ENCODE results near the gene KIAA0586. TPM values are rescaled to one million over a fixed set of nuclear protein-coding genes. Genes with fewer than 3 reads are reported as not detected.
"Not testable (repeated sequence)": the region's sequence is repeated elsewhere in the genome, so short reads cannot be mapped to it uniquely, and the experiment has no call there.

KIAA0586 gene
- total and polyA plus RNA-seq, 4 donors = 17.1 to 23.5 (median 20.2) TPM

DNA sequence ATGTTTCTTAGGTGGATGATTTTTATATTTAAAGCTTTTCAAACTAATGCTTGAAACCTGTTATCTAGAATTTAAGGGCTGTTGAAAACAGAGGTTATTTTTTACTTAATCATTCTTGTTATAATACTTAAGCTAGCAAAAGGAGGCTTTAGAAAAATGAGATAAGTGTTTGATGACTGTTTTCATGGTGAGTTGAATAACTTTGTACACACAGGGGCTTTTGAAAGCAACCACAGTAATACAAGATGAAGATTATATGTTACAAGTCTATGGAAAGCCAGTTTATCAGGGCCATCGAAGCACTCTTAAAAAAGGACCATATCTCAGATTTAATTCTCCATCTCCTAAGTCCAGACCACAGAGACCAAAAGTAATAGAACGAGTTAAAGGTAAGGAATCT, 33.3 kb downstream of the KIAA0586 start:
- H3K9me3 ChIP-seq (ENCODE audit: control insufficient read depth, insufficient read depth, low read length) = no peaks in the 10 kb centered on the region
- H3K4me3 ChIP-seq (ENCODE audit: low read depth, low read length) = no peak overlapping the region
- no peaks in the 10 kb centered on the region for H3K27me3 ChIP-seq (ENCODE audit: control insufficient read depth, insufficient read depth, low read length)
- H3K4me1 ChIP-seq (ENCODE audit: control insufficient read depth, insufficient read depth, low read length) = no peaks in the 10 kb centered on the region
- H3K27ac ChIP-seq (ENCODE audit: low read depth, low read length) = no peak overlapping the region
- no CpG with 5 or more reads among the region's 2 CpGs for WGBS (ENCODE audit: insufficient coverage)
- peaks cover 2% of the 10 kb centered on the region for H3K36me3 ChIP-seq (ENCODE audit: control insufficient read depth, insufficient read depth, low read length)
- DNase-seq (ENCODE audit: low read depth in 4 of 6, low spot score in 6 of 6) = no peak

DNA sequence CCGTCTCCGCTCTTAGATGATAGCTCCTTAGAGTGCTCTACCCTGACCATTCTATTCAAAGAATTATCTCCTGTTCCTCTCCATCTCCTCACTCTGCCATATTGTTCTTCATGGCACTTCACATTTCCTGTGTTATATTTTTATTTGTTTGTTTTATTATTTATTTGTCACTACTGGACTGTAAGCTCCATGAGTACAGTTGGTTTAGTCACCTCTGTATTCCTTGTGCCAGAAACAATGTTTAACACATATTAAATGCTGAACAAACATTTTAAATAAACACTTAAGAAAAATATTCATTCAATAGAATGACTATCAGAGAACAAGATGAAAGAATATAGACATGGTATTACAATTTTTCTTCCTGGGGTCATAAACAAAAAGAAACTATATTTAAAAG, 35.6 kb downstream of the KIAA0586 start:
- DNase-seq (ENCODE audit: low read depth in 4 of 6, low spot score in 6 of 6) = no peak
- Histone ChIP-seq H3K4me1 (ENCODE audit: control insufficient read depth, insufficient read depth, low read length) (no peaks in the 10 kb centered on the region), H3K27ac (ENCODE audit: low read depth, low read length) (no peak overlapping the region), H3K4me3 (ENCODE audit: low read depth, low read length) (no peak overlapping the region), H3K27me3 (ENCODE audit: control insufficient read depth, insufficient read depth, low read length) (no peaks in the 10 kb centered on the region), H3K9me3 (ENCODE audit: control insufficient read depth, insufficient read depth, low read length) (no peaks in the 10 kb centered on the region), H3K36me3 (ENCODE audit: control insufficient read depth, insufficient read depth, low read length) (peaks cover 2% of the 10 kb centered on the region)
- 100% methylated on average over 2 of the region's 2 CpGs for WGBS (ENCODE audit: insufficient coverage)

DNA sequence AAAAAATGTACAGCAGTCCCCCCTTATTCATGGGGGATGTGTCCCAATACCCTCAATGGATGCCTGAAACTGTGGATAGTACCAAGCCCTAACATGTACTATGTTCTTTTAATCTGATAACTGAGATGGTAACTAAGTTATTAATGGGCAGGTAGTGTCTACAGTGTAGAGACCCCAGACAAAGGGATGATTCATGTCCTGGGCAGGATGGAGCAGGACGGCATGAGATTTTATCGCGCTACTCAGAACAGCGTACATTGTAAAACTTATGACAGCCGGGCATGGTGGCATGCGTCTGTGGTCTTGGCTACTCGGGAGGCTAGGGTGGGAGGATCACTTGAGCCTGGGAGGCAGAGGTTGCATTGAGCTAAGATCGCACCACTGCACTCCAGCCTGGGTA, 37.1 kb downstream of the KIAA0586 start:
- no peaks in the 10 kb centered on the region for H3K27me3 ChIP-seq (ENCODE audit: control insufficient read depth, insufficient read depth, low read length)
- WGBS (ENCODE audit: insufficient coverage) = 94% methylated on average over 6 of the region's 8 CpGs
- H3K36me3 ChIP-seq (ENCODE audit: control insufficient read depth, insufficient read depth, low read length) = peaks cover 2% of the 10 kb centered on the region
- no peak overlapping the region for H3K27ac ChIP-seq (ENCODE audit: low read depth, low read length)
- no peak for DNase-seq (ENCODE audit: low read depth in 4 of 6, low spot score in 6 of 6)
- no peaks in the 10 kb centered on the region for H3K4me1 ChIP-seq (ENCODE audit: control insufficient read depth, insufficient read depth, low read length)
- H3K9me3 ChIP-seq (ENCODE audit: control insufficient read depth, insufficient read depth, low read length) = no peaks in the 10 kb centered on the region
- H3K4me3 ChIP-seq (ENCODE audit: low read depth, low read length) = no peak overlapping the region

DNA sequence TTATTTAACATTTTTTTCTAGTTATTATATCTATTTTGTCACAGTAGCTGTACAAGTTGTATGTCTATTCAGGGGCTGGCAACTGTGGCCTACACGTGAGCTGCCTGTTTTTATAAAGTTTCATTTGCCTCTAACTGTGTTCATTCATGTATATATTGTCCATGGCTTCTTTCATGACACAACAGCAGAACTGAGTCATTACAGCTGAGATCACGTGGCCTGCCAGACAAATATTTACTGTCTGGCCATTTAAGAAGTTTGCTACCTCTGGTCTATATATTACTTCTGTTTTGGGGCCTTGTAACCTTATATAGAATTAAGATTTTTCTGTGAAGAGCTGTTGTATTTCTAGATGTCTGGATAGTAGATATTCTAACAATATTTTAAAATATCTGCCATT, 37.9 kb downstream of the KIAA0586 start:
- Histone ChIP-seq H3K36me3 (ENCODE audit: control insufficient read depth, insufficient read depth, low read length) (peaks cover 2% of the 10 kb centered on the region), H3K27ac (ENCODE audit: low read depth, low read length) (no peak overlapping the region), H3K9me3 (ENCODE audit: control insufficient read depth, insufficient read depth, low read length) (no peaks in the 10 kb centered on the region), H3K4me1 (ENCODE audit: control insufficient read depth, insufficient read depth, low read length) (no peaks in the 10 kb centered on the region), H3K27me3 (ENCODE audit: control insufficient read depth, insufficient read depth, low read length) (no peaks in the 10 kb centered on the region), H3K4me3 (ENCODE audit: low read depth, low read length) (no peak overlapping the region)
- WGBS (ENCODE audit: insufficient coverage) = no CpG with 5 or more reads among the region's 2 CpGs
- DNase-seq (ENCODE audit: low read depth in 4 of 6, low spot score in 6 of 6) = no peak

DNA sequence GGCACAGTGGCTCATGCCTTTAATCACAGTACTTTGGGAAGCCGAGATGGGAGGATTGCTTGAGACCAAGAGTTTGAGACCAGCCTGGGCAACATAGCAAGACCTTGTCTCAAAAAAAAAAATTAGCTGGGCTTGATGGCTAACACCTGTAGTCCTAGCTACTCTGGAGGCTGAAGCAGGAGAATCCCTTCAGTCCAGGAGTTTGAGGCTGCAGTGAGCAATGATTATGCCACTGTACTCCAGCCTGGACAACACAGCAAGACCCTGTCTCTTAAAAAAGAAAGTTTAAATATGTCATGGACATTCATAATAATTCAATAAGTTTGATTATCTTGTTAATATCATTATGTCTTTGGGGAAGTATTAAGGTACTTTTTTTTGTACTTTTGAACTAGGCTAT, 38.9 kb downstream of the KIAA0586 start:
- no peak for DNase-seq (ENCODE audit: low read depth in 4 of 6, low spot score in 6 of 6)
- 100% methylated on average over 1 of the region's 1 CpG for WGBS (ENCODE audit: insufficient coverage)
- no peaks in the 10 kb centered on the region for H3K27me3 ChIP-seq (ENCODE audit: control insufficient read depth, insufficient read depth, low read length)
- no peaks in the 10 kb centered on the region for H3K9me3 ChIP-seq (ENCODE audit: control insufficient read depth, insufficient read depth, low read length)
- H3K36me3 ChIP-seq (ENCODE audit: control insufficient read depth, insufficient read depth, low read length) = no peaks in the 10 kb centered on the region
- no peak overlapping the region for H3K4me3 ChIP-seq (ENCODE audit: low read depth, low read length)
- H3K27ac ChIP-seq (ENCODE audit: low read depth, low read length) = no peak overlapping the region
- no peaks in the 10 kb centered on the region for H3K4me1 ChIP-seq (ENCODE audit: control insufficient read depth, insufficient read depth, low read length)

DNA sequence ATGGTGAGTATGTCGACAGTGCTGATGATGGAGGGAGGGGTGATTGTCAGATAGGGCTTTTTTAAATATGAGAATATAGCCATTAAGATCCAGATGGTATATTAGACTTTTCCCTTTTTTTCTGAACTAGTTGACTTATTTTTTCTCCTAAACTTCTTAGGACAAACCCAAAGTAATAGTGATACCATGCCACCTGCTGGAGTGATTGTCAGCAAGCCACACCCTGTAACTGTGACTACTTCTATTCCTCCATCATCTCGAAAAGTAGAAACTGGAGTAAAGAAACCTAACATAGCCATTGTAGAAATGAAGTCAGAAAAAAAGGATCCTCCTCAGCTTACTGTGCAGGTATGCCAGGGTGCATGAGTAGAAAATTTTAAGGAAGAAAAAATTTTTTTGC, 40.1 kb downstream of the KIAA0586 start:
- no CpG with 5 or more reads among the region's 2 CpGs for WGBS (ENCODE audit: insufficient coverage)
- no peak overlapping the region for H3K4me3 ChIP-seq (ENCODE audit: low read depth, low read length)
- H3K36me3 ChIP-seq (ENCODE audit: control insufficient read depth, insufficient read depth, low read length) = no peaks in the 10 kb centered on the region
- no peaks in the 10 kb centered on the region for H3K27me3 ChIP-seq (ENCODE audit: control insufficient read depth, insufficient read depth, low read length)
- H3K9me3 ChIP-seq (ENCODE audit: control insufficient read depth, insufficient read depth, low read length) = no peaks in the 10 kb centered on the region
- no peaks in the 10 kb centered on the region for H3K4me1 ChIP-seq (ENCODE audit: control insufficient read depth, insufficient read depth, low read length)
- no peak overlapping the region for H3K27ac ChIP-seq (ENCODE audit: low read depth, low read length)
- no peak for DNase-seq (ENCODE audit: low read depth in 4 of 6, low spot score in 6 of 6)

DNA sequence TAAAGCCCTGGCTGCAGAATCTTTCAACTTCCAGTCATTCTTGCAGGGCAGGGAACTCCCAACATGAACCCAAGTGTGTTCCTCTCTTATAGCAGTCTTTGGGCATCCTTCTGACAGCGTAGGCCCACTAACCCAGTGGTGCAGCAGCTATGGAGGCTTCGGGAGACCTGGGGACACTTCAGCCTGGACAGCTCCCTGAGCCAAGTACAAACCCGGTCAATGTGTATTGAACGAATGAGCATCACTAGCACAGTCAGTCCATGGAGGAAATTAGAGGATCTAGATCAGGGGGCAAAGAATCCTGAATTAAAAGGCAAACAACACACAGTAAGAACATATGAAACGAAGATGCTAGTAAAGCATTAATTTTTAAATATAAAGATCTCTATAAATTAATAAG, 41.8 kb downstream of the KIAA0586 start:
- H3K4me3 ChIP-seq (ENCODE audit: low read depth, low read length) = no peak overlapping the region
- 73% methylated on average over 2 of the region's 5 CpGs for WGBS (ENCODE audit: insufficient coverage)
- H3K27me3 ChIP-seq (ENCODE audit: control insufficient read depth, insufficient read depth, low read length) = no peaks in the 10 kb centered on the region
- no peak for DNase-seq (ENCODE audit: low read depth in 4 of 6, low spot score in 6 of 6)
- no peaks in the 10 kb centered on the region for H3K36me3 ChIP-seq (ENCODE audit: control insufficient read depth, insufficient read depth, low read length)
- H3K9me3 ChIP-seq (ENCODE audit: control insufficient read depth, insufficient read depth, low read length) = no peaks in the 10 kb centered on the region
- no peaks in the 10 kb centered on the region for H3K4me1 ChIP-seq (ENCODE audit: control insufficient read depth, insufficient read depth, low read length)
- H3K27ac ChIP-seq (ENCODE audit: low read depth, low read length) = no peak overlapping the region

DNA sequence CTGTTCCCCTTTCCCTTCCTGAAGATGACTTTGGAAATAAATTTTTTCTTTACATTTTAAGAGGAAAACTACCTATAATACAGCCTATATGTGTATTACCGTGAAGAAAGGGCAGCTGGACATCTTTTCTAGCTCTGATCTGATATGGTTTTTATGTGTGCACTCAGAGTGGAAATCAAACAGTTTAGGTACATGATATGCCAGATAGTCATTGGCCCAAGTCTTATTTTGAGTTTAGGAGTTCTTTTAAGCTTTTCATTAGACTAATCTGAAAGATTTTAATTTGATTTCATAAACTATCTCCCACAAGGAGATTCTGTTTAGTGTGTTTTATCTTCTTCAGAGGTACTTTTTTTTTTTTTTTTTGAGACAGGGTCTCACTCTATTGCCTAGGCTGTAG, 48.8 kb downstream of the KIAA0586 start:
- H3K36me3 ChIP-seq (ENCODE audit: control insufficient read depth, insufficient read depth, low read length) = peaks cover 7% of the 10 kb centered on the region
- H3K27me3 ChIP-seq (ENCODE audit: control insufficient read depth, insufficient read depth, low read length) = no peaks in the 10 kb centered on the region
- no peaks in the 10 kb centered on the region for H3K4me1 ChIP-seq (ENCODE audit: control insufficient read depth, insufficient read depth, low read length)
- no peaks in the 10 kb centered on the region for H3K9me3 ChIP-seq (ENCODE audit: control insufficient read depth, insufficient read depth, low read length)
- DNase-seq (ENCODE audit: low read depth in 4 of 6, low spot score in 6 of 6) = no peak
- no CpG with 5 or more reads among the region's 1 CpG for WGBS (ENCODE audit: insufficient coverage)
- H3K4me3 ChIP-seq (ENCODE audit: low read depth, low read length) = no peak overlapping the region
- H3K27ac ChIP-seq (ENCODE audit: low read depth, low read length) = no peak overlapping the region

DNA sequence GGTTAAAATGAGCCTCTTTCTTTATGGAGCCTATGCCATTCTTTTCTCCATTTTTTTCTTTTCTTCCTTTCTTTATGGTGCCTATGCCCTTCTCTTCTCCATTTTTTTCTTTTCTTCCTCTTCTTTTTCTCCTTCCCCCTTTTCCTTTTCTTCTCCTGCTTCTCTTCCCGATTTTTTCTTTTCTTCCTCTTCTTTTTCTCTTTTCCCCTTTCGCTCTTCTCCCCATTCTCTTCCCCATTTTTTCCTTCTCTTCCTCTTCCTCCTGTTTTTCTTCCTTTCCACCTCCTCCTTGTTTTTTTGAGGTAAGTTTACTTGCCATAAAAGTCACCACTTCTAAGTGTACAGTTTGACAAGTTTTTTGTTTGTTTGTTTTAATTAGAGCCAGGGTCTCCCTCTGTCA, 50.1 kb downstream of the KIAA0586 start:
- Histone ChIP-seq H3K27ac (ENCODE audit: low read depth, low read length) (no peak overlapping the region), H3K4me1 (ENCODE audit: control insufficient read depth, insufficient read depth, low read length) (no peaks in the 10 kb centered on the region), H3K4me3 (ENCODE audit: low read depth, low read length) (no peak overlapping the region), H3K9me3 (ENCODE audit: control insufficient read depth, insufficient read depth, low read length) (no peaks in the 10 kb centered on the region), H3K27me3 (ENCODE audit: control insufficient read depth, insufficient read depth, low read length) (no peaks in the 10 kb centered on the region), H3K36me3 (ENCODE audit: control insufficient read depth, insufficient read depth, low read length) (peaks cover 7% of the 10 kb centered on the region)
- DNase-seq (ENCODE audit: low read depth in 4 of 6, low spot score in 6 of 6) = no peak
- WGBS (ENCODE audit: insufficient coverage) = 100% methylated on average over 1 of the region's 2 CpGs

DNA sequence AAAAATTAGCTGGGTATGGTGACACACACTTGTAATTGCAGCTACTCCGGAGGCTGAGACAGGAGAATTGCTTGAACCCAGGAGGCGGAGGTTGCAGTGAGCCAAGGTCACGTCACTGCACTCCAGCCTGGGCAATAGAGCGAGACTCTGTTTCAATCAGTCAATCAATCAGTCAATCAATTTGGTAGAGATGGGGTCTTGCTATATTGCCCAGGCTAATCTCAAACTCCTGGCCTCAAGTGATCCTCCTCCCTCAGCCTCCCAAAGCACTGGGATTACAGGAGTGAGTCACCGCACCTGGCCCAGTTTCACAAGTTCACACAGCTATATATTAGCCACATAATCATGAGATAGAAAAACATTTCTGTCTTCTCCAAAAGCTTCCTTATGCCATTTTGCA, 50.8 kb downstream of the KIAA0586 start:
- H3K4me3 ChIP-seq (ENCODE audit: low read depth, low read length); DNase-seq (ENCODE audit: low read depth in 4 of 6, low spot score in 6 of 6); H3K4me1 ChIP-seq (ENCODE audit: control insufficient read depth, insufficient read depth, low read length); H3K27me3 ChIP-seq (ENCODE audit: control insufficient read depth, insufficient read depth, low read length); H3K27ac ChIP-seq (ENCODE audit: low read depth, low read length); H3K36me3 ChIP-seq (ENCODE audit: control insufficient read depth, insufficient read depth, low read length); H3K9me3 ChIP-seq (ENCODE audit: control insufficient read depth, insufficient read depth, low read length): not testable (repeated sequence)
- 100% methylated on average over 4 of the region's 5 CpGs for WGBS (ENCODE audit: insufficient coverage)
